NCI-H2081 treated with DMSO at 0.1 percent for 48 hours (cell line): Measurements from ENCODE around the gene CFAP73.
"Not testable (repeated sequence)": the region's sequence is repeated elsewhere in the genome, so short reads cannot be mapped to it uniquely, and the experiment has no call there.

Experiments
- DNase-seq: peaks from one replicate; lab custom pipeline; 2025; lab: John Stamatoyannopoulos, UW

The CFAP73 gene

GRCh38 chr12:113119980-113120669, 29.4 kb upstream of the CFAP73 start:
- no peak for DNase-seq

- no peak for DNase-seq
Measured at GRCh38 chr12:113120670-113121370, 28.7 kb upstream of the CFAP73 start.

GRCh38 chr12:113127791-113128199, 21.7 kb upstream of the CFAP73 start:
- no peak for DNase-seq

GRCh38 chr12:113128802-113129663, 20.5 kb upstream of the CFAP73 start:
- no peak for DNase-seq

DNA sequence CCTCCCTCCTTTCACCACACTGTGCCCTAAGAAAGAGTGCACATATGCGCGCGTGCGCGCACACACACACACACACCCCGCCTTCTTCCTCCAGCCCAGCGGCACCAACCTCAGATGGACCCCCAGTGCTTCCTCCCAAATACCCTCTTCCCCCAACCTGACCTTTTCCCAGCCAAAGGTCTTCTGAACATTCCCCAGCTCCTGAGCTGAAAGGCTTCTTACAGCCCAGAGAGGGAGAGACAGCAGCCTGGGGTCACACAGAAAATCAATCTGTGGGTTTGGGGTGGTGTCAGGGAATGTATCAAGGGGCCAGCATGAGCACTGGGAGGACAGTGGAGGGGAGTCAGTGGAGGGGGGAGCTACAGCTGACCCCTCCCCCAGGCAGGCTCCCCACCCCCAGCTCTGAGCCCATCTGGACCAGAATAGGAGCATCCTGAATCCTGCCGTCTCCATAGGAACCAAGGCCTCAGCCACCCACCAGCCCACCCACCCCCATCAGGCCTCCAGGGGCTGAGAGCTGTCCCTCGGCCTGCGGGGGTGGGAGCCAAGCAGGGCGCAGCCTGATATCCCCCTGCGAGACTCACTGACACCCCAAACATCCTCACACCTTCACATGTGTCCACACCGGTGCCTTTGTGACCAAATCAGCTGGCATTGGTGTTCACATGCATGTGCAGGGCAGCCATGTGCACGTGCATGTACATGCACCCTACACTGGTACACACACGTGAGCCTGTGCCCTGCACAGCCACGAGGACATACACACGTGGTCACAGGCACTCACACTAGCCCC, 19.7 kb upstream of the CFAP73 start:
- no peak for DNase-seq

GRCh38 chr12:113130457-113131135, 18.9 kb upstream of the CFAP73 start:
- DNase-seq: no peak

GRCh38 chr12:113131556-113131955, 18.0 kb upstream of the CFAP73 start:
- no peak for DNase-seq

GRCh38 chr12:113133036-113133435, 16.5 kb upstream of the CFAP73 start:
- no peak for DNase-seq

DNA sequence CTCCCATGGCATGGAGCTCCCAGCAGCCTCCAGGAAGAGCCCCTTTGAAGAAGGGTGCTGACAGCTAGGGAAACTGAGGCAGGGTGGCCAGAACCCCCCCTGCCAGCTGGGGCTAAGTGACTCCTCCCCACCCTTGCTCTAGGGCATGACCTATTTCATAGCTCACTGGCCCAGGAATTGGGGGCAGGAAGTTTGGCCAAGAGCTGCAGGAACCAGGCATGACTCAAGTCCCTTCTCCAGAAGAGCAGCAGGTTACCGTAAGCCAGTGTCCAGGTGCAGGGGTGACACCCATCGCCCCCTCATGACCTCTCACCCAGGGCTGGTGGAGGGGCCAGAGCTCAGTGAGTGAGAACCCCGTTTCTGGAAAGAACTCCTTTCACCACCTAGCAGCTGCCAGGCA, 15.9 kb upstream of the CFAP73 start:
- no peak for DNase-seq

DNA sequence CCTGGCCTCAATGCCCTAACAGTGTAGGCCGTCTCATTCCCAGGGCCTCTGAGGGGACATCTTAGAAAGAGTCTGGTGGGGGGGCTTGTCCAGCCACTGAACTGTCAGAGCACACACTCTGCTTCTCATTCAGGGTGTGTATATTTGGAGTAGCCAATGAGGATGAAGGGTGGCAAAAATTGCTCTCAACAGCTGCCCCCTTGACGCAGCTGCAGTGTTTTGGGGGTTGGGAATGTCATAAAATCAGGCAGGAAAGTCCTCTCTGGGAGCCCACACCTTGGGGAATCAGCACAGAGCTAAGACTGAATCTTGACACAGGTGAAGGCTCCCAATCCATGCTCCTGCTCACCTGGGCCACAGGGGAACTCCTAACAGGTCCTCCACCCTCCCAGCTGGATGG, 15.5 kb upstream of the CFAP73 start:
- DNase-seq: no peak

GRCh38 chr12:113134521-113134951, 15.0 kb upstream of the CFAP73 start:
- no peak for DNase-seq

DNA sequence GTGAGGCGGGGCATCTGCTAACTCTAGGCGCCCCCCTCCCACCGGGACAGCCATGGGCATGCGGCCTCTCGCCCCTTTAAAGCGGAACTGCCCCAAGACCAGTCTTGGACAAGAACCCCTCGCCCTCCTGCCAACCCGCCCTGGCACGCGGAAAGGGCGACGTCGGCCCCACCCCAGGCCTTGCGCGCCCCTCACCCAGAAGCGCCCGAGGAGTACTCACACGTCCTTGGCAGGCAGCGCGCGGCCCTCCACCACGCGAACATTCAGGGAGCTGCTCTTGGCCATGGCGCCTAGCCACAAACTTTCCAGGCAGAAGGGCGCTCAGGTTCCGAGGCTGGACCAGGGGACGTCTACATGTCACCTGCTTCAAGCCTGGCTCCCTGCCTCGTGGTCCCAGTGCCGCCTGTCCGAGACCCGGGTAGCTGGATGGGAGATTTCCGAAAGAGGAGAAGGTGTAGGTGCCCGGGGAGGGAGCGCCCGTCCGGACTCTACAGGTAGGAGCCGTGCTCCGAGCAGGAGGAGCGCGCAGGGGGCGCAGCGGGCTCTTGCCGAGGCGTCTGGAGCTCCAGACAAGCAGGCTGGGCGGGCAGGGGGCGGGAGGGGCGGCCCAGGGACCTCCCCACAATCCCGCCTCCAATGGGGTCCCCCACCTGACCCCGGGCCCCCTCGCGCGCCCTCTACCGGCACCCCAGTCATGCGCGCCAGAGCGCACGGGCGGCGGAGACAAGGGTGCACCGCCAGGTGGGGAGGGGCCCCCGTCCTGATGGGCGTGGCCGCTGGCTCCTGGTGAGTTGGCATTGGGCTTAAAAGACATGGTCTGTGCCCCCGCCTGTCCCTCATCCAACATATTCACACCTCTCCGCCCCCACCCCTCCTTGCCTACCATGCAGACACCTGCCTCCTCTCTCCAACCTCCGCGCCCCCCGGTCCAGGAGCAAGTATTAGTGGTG, 14.1 kb upstream of the CFAP73 start, which contains the start of gene RASAL1:
RASAL1 (minus strand) TSS at position 584 of the 950 bp plus-strand sequence; CDS start at position 285, 299 bp downstream.
- DNase-seq: no peak

- DNase-seq: no peak
Measured at GRCh38 chr12:113136128-113136989, 13.2 kb upstream of the CFAP73 start.

DNA sequence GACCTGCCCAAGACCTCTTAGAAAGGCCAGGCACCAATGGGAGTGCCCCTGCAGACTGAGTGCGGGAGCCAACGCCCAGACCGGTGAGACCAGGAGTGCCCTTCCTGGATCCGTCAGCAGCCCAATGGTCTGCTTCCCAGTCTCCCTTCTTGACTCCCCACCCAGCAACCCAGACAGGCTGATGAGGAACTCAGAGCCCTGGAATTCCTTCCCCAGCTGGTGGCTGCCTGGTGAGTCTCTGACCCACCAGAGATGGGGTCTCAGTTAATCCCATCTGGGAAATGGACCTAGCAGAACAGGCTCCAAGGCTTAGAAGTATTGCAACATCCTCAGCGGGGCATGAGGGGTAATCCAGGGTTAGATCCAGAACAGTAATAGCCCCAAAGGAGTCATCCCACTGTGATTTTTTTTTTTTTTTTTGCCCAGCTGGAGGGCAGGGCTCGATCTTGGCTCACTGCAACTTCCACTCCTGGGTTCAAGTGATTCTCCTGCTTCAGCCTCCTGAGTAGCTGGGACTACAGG, 12.5 kb upstream of the CFAP73 start:
- DNase-seq: no peak

DNA sequence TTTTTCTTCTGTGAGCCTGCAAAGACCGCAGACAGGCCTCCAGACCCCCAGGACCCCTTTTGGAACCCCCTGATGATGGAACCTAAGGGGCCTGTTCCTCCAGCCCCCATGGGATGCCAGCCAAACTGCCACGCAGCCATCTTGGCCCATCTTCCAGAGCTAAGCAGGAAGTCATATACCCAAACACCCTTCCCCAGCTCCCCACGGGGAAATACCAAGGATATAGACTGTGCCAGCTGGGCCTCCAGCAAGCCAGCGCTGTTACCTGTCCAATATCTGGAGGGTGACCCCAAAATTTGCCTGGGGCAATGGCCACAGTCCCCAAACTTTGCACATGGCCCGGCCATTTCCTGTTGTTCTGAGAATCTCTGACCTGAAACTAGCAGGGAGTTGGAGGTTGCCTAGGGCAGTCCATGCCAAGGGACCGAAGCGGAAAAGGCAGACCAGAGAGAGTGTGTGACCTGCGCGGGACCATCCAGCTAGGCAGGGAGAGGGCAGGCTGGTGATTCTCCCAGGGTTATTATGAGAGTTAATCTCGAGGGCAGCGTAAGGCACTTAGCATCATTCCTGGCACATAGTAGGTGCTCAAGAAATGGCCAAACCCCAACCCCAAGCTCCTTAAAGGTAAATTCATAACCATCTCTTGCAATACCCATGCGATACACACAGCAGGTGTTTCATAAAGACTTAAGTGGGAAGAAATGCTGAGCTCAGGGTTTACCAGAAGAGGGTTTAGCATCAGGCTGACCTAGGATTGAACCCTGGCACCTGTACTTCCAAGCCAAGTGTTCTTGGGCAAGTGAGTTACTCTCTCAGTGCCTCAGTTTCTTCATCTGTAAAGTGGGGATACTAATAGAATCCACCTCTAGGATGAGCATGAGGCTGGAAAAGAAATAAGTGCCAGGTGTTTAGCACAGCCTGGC, 11.4 kb upstream of the CFAP73 start:
- DNase-seq: no peak

DNA sequence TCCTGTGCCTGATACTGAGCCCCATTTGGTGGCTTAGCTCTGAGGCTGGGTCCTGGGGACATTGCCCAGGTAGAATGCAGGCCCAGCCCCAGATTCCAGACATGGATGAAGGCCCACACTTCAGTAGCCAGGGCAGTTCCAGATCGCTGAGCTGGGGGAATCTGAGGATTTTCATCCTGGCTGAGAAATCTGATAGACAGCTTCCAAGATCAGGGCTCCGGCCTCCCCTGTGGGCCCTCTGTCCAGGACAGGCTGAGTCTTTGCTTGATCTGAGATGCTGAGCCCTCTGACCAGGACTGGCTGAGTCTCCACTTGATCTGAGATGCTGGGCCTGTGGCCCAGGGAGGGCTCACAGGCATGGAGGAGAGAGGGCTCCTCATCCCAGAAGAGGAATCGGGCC, 10.7 kb upstream of the CFAP73 start:
- no peak for DNase-seq

- DNase-seq: no peak
Measured at GRCh38 chr12:113140706-113141105, 8.8 kb upstream of the CFAP73 start.

GRCh38 chr12:113141716-113142115, 7.8 kb upstream of the CFAP73 start:
- DNase-seq: not testable (repeated sequence)
